OCI-LY7 (cell line): ENCODE results near the gene FIBP. TPM values are rescaled to one million over a fixed set of nuclear protein-coding genes. Genes with fewer than 3 reads are reported as not detected.

Experiments
- BruUV-seq: library from RNA; stranded (reverse); fragments of 400-500 nt; replicated peaks from 2 replicates; lab custom pipeline; 2021; lab: Mats Ljungman, UMichigan
- CTCF ChIA-PET: fragments of 300-600 bp; sonication (Branson Sonifier 250); formaldehyde crosslinking; loops from one replicate; lab custom pipeline; 2022; ENCODE audit warnings: antibody characterized with exemption; ENCODE audit not compliant: unreplicated experiment; lab: Charles Lee
- POLR2A ChIA-PET: fragments of 300-600 bp; sonication (Branson Sonifier 250); formaldehyde crosslinking; loops from one replicate; lab custom pipeline; 2022; ENCODE audit warnings: antibody characterized with exemption; lab: Charles Lee
- DNase-seq: peaks from one replicate; pipeline ENCODE4 v3.0.0-alpha.2; 2015; ENCODE audit warnings: low spot score
- H2AFZ ChIP-seq: fragments of 200-600 bp; sonication (generic), shearing (Covaris generic); 2 replicates; pipeline ENCODE4 v1.6.1; 2014; ENCODE audit warnings: mild to moderate bottlenecking, antibody characterized with exemption, low read length, moderate library complexity
- H3K27ac ChIP-seq: fragments of 200-600 bp; sonication (generic); 2 replicates; pipeline ENCODE4 v1.5.1; 2014; ENCODE audit warnings: mixed run types, low read depth, mild to moderate bottlenecking, moderate library complexity, low read length, inconsistent platforms; ENCODE audit not compliant: poor library complexity, severe bottlenecking
- H3K36me3 ChIP-seq: fragments of 200-600 bp; sonication (generic); 2 replicates; pipeline ENCODE4 v1.6.1; 2014; ENCODE audit warnings: mild to moderate bottlenecking, antibody characterized with exemption, low read length, moderate library complexity, mixed read lengths; ENCODE audit not compliant: insufficient read depth
- H3K4me1 ChIP-seq: fragments of 200-600 bp; sonication (generic); 2 replicates; pipeline ENCODE4 v1.5.1; 2014; ENCODE audit warnings: mild to moderate bottlenecking, low read length; ENCODE audit not compliant: insufficient read depth, poor library complexity, severe bottlenecking
- H3K4me2 ChIP-seq: fragments of 200-600 bp; sonication (generic); 2 replicates; pipeline ENCODE4 v1.6.1; 2014; ENCODE audit warnings: mild to moderate bottlenecking, low read length
- H3K4me3 ChIP-seq: fragments of 200-600 bp; sonication (generic); 2 replicates; pipeline ENCODE4 v1.5.1; 2014; ENCODE audit warnings: mild to moderate bottlenecking, low read depth, low read length; ENCODE audit not compliant: poor library complexity, severe bottlenecking
- H3K79me2 ChIP-seq: fragments of 200-600 bp; sonication (generic); 2 replicates; pipeline ENCODE4 v1.6.1; 2016; ENCODE audit warnings: low read depth, mild to moderate bottlenecking, low read length, moderate library complexity, mixed read lengths; ENCODE audit not compliant: insufficient read depth
- H3K9me2 ChIP-seq: fragments of 200-600 bp; sonication (generic); 2 replicates; pipeline ENCODE4 v1.6.1; 2016; ENCODE audit warnings: mild to moderate bottlenecking, low read length, mixed read lengths; ENCODE audit not compliant: insufficient read depth
- H3K9me3 ChIP-seq: fragments of 200-600 bp; sonication (generic); 2 replicates; pipeline ENCODE4 v1.6.1; 2014; ENCODE audit warnings: mild to moderate bottlenecking, mixed run types, low read length, mixed read lengths
- H4K20me1 ChIP-seq: fragments of 200-600 bp; sonication (generic); 2 replicates; pipeline ENCODE4 v1.6.1; 2014; ENCODE audit warnings: mild to moderate bottlenecking, antibody characterized with exemption, low read length, moderate library complexity, mixed read lengths; ENCODE audit not compliant: insufficient read depth
- CTCF ChIP-seq: fragments of 200-600 bp; sonication (generic); conservative IDR thresholded peaks from 2 replicates; pipeline ENCODE4 v1.5.1; 2014; ENCODE audit warnings: mild to moderate bottlenecking, antibody characterized with exemption, low read length, moderate library complexity, mixed read lengths
- EZH2phosphoT487 ChIP-seq: fragments of 200-600 bp; sonication (generic); IDR thresholded peaks from 2 replicates; pipeline ENCODE4 v1.6.1; 2018; ENCODE audit warnings: low read depth, borderline replicate concordance, mild to moderate bottlenecking, mixed run types, antibody characterized with exemption, low read length, moderate library complexity, mixed read lengths
- intact Hi-C: fragments of 100-400 bp; cut with micrococcal nuclease; formaldehyde crosslinking; loops from one replicate; pipeline ENCODE4 v1.10.0; 2022; ENCODE audit not compliant: unreplicated experiment
- total RNA-seq, 2 experiments: library from RNA; depleted of rRNA in 1 of 2; stranded (reverse); fragments of >200 nt in 1 of 2; shearing (Covaris generic) in 1 of 2; gene quantifications; 2 replicates each; pipeline ENCODE4 v1.2.3, GENCODE V29; 2014 to 2022

The FIBP gene
- total RNA-seq, 2 experiments from 2014 or later = 97.3 to 184 TPM

DNA sequence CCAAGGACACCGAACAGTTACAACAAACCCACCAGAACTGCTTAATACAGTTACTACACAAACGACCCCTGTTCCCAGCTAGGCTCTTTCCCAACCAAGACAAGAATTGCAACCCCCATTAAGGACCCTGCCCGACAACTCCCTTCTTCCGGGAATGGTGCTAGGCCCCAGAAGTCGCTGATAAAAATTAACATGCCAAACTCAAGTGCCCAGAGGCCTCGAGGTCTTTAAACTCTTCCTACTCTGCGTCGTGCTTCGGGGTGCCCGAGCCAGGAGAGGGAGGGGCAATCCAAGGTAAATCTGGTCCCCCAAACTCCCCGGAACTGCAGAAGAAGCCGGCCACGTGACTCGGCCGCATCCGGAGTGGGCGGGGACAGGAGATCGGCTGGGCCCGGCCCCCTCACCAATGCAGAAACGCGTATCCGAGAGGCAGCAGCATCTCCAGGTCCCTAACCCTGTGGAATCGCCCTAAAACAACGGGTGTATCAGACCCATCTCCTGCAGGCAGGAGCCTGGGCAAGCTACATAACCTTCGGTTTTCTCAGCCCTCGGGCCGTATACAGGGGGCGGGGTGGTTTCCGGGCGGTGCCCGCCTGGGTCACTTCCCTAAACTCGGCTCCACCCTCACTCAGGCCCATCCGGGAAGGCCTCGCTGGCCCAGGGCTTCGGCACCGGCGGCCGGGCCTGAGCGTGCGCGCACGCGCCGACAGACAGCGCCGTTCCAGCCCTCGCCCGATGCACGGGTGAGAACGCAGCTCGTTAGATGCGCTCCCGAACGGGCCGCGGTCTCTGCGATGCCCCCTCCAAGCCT is 31.4 kb downstream of the FIBP start:
- peak overlapping the region; percentile 99 for H3K4me3 ChIP-seq
- intact Hi-C loops = loop anchor here (5.0 kb wide), 1 partner anchor 410 kb away; the partner anchor contains the start of gene RAB1B
- no TSS peak for BruUV-seq
- H3K36me3 ChIP-seq = peaks cover 61% of the 10 kb centered on the region
- no peak for TF ChIP-seq CTCF
- no peak for TF ChIP-seq EZH2phosphoT487
- 0 out of 2 replicates have a peak, but pooled peaks cover 1% of the 10 kb centered on the region for H3K9me3 ChIP-seq
- peak overlapping the region; percentile 93 for H3K27ac ChIP-seq
- peaks cover 47% of the 10 kb centered on the region for H3K79me2 ChIP-seq
- peaks cover 20% of the 10 kb centered on the region for H4K20me1 ChIP-seq
- peak overlapping the region; percentile 94 for H3K4me2 ChIP-seq
- no peaks in the 10 kb centered on the region for H3K9me2 ChIP-seq
- DNase-seq = peak; percentile 80
- POLR2A ChIA-PET = no interaction called here
- no peak overlapping the region for H2AFZ ChIP-seq
- CTCF ChIA-PET = no interaction called here
- H3K4me1 ChIP-seq = peaks cover 27% of the 10 kb centered on the region

DNA sequence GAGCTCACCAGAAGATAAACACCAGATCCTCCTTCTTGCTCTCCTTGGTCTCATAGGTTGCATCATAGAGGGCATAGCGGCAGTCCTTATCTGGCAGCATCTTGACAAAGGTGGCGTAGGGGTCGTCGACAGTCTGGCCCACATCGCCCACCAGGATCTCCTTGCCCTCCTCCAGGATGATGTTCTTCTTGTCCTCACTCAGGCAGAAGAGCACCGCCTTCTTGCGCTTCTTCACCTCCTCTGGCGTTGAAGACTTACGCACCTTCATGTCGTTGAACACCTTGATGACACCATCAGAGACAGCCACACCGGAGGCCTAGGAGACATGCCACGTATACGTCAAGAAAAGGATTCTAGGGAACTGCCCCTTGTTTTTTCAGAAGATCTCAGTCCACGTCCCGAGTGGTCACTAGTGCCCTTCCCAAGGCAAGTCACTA is 32.3 kb downstream of the FIBP start:
- ChIA-PET POLR2A (no interaction called here), CTCF (no interaction called here)
- intact Hi-C loops = loop anchor here (5.0 kb wide), 1 partner anchor 411 kb away; the partner anchor contains the start of gene RAB1B
- no TSS peak for BruUV-seq
- no peak for DNase-seq
- peaks cover 20% of the 10 kb centered on the region for H3K4me1 ChIP-seq
- TF ChIP-seq EZH2phosphoT487 = no peak
- H2AFZ ChIP-seq = no peak overlapping the region
- no peak overlapping the region for H3K27ac ChIP-seq
- H3K4me2 ChIP-seq = peak overlapping the region; percentile 94
- peaks cover 7% of the 10 kb centered on the region; the same call in 1 of the 2 replicates for H3K9me3 ChIP-seq
- peaks cover 37% of the 10 kb centered on the region for H3K79me2 ChIP-seq
- H3K36me3 ChIP-seq = peaks cover 66% of the 10 kb centered on the region
- no peaks in the 10 kb centered on the region for H3K9me2 ChIP-seq
- peaks cover 16% of the 10 kb centered on the region for H4K20me1 ChIP-seq
- peak overlapping the region; percentile 99 for H3K4me3 ChIP-seq

DNA sequence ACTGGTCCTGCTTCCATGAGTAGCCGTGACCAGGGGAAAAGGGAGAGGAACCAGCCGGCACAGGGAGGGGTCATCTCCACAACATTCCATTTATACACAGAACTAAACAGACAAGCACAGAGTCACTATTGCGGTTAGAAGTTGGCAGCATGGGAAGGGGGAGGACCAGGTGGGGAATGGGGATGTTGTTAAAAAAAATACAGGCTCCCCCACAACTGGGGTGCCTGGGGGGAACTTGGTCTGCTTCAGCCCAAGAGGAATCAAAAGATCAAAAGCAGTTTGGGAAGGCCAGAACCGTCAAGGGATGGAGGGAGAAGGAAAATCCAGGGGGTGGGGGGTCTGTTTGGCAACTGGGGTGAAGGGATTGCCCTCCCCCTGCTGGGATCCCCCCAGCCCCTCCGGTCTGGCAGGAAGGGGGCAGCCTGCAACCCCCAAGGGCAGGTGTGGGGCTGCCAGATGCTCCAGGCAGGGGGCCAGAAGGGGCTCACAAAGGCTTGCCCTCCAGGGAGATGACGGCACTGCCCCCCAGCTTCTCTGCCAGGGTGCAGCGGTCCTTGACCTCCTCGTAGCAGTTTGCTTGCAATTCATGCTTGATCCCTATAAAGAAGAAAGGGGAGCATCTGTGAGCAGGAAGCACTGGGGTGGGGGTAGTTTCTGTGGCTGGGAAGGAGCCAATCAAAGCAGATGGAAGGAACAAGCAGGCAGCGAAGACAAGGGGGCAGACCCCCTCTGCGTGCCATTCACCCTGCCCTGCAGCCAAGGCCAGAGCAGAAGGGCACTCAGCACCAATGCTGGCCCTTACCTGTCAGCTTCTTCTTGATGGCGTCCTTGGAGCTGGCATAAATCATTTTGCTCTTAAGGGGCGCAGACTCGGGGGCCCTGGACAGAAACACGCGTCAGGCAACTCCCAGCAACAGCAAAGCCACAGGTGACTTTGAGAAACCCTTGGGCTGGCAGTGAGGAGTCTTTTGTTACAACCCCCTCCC is 33.1 kb downstream of the FIBP start:
- peaks cover 36% of the 10 kb centered on the region for H3K79me2 ChIP-seq
- ChIA-PET POLR2A (no interaction called here), CTCF (no interaction called here)
- peaks cover 69% of the 10 kb centered on the region for H3K36me3 ChIP-seq
- TF ChIP-seq EZH2phosphoT487 = no peak
- TF ChIP-seq CTCF = no peak
- H3K9me2 ChIP-seq = no peaks in the 10 kb centered on the region
- H3K4me2 ChIP-seq = no peak overlapping the region; the same call in 1 of the 2 replicates
- no peak overlapping the region for H3K27ac ChIP-seq
- no peak for DNase-seq
- H2AFZ ChIP-seq = no peak overlapping the region
- H3K4me3 ChIP-seq = no peak overlapping the region
- peaks cover 7% of the 10 kb centered on the region; the same call in 1 of the 2 replicates for H3K9me3 ChIP-seq
- H4K20me1 ChIP-seq = peaks cover 16% of the 10 kb centered on the region
- BruUV-seq = TSS peak; percentile 97
- peaks cover 20% of the 10 kb centered on the region for H3K4me1 ChIP-seq
- intact Hi-C loops = loop anchor here (5.0 kb wide), 1 partner anchor 412 kb away; the partner anchor contains the start of gene RAB1B
